K562 (cell line): Measurements from ENCODE around the gene RBMX. TPM values are rescaled to one million over a fixed set of nuclear protein-coding genes. Genes with fewer than 3 reads are reported as not detected.

Source experiments
- ARID3B ChIP-seq: fragments of 250-450 bp; sonication (Bioruptor Pico); IDR thresholded peaks from 2 replicates; pipeline ENCODE4 v1.4.0; 2020; ENCODE audit warnings: borderline replicate concordance
- E4F1 ChIP-seq: fragments of 250-450 bp; sonication (Bioruptor Pico); IDR thresholded peaks from 2 replicates; pipeline ENCODE4 v1.5.0; 2021; ENCODE audit warnings: mild to moderate bottlenecking, borderline replicate concordance
- MBD2 ChIP-seq: sonication (generic); IDR thresholded peaks from 2 replicates; pipeline ENCODE4 v1.6.1; 2016; ENCODE audit warnings: low read depth, borderline replicate concordance
- MEF2D ChIP-seq: conservative IDR thresholded peaks from 2 replicates; pipeline ENCODE4 v1.6.1; 2016; ENCODE audit warnings: low read depth, missing genetic modification characterization, missing compliant biosample characterization
- MTA2 ChIP-seq: fragments of 450-650 bp; IDR thresholded peaks from 2 replicates; pipeline ENCODE4 v1.6.1; 2016; ENCODE audit warnings: low read depth
- NR1H2 ChIP-seq: sonication (generic); formaldehyde crosslinking; IDR thresholded peaks from 2 replicates; pipeline ENCODE4 v1.4.0; 2020; ENCODE audit warnings: mild to moderate bottlenecking, missing genetic modification reagents
- SMAD4 ChIP-seq: fragments of 250-450 bp; sonication (Bioruptor Pico); conservative IDR thresholded peaks from 2 replicates; pipeline ENCODE4 v1.8.0; 2021; ENCODE audit warnings: inconsistent platforms, mild to moderate bottlenecking, moderate library complexity
- TAF7 ChIP-seq: fragments of 450-650 bp; IDR thresholded peaks from 2 replicates; pipeline ENCODE4 v1.6.1; 2016; ENCODE audit warnings: missing genetic modification characterization, missing compliant biosample characterization
- TAL1 ChIP-seq: fragments of 450-650 bp; IDR thresholded peaks from 2 replicates; pipeline ENCODE4 v1.6.1; 2016; ENCODE audit warnings: mild to moderate bottlenecking
- USF1 ChIP-seq: sonication (generic); formaldehyde crosslinking; IDR thresholded peaks from 2 replicates; pipeline ENCODE4 v1.9.0; 2022; ENCODE audit warnings: mild to moderate bottlenecking, missing genetic modification reagents
- ZMIZ1 ChIP-seq, 2 experiments: fragments of 150-350 bp in 1 of 2; IDR thresholded peaks; 2 replicates each; pipeline ENCODE4 v1.6.1; 2012 to 2016; ENCODE audit warnings: low read depth in 2 of 2, low read length in 2 of 2, mild to moderate bottlenecking in 1 of 2, moderate library complexity in 1 of 2
- ZNF280A ChIP-seq: fragments of 450-650 bp; IDR thresholded peaks from 2 replicates; pipeline ENCODE4 v1.6.1; 2018; ENCODE audit warnings: mild to moderate bottlenecking, low read depth; ENCODE audit not compliant: partially characterized antibody
- ZZZ3 ChIP-seq: fragments of 450-650 bp; IDR thresholded peaks from 2 replicates; pipeline ENCODE4 v1.6.1; 2016; ENCODE audit warnings: antibody characterized with exemption, mild to moderate bottlenecking, moderate library complexity
- polyA plus RNA-seq, 8 experiments: library from polyadenylated mRNA; depleted of rRNA in 4 of 8; stranded (reverse) in 5 of 8; unstranded in 3 of 8; fragments of >200 nt; fragmentation: Nextera tagmentation in 2 of 8; fragmentation: Illumina TruSeq in 1 of 8; extraction: Ambion mirVana in 2 of 8; extraction: Trizol in 1 of 8; gene quantifications; 2 replicates each; pipeline versions ENCODE4 v1.2.1 to v1.2.3, GENCODE V29; 2011 to 2014; ENCODE audit warnings: inconsistent platforms in 1 of 8, missing spikeins in 1 of 8
- total RNA-seq, 7 experiments: library from RNA; depleted of rRNA in 6 of 7; stranded (reverse); fragments of >200 nt in 6 of 7; fragmentation: Illumina TruSeq in 2 of 7; extraction: Trizol in 2 of 7; gene quantifications; 2 replicates each; pipeline versions ENCODE4 v1.2.1 to v1.2.3, GENCODE V29; 2011 to 2021; ENCODE audit warnings: low replicate concordance in 1 of 7

RBMX gene
- total and polyA plus RNA-seq, 9 of the 15 experiments (the other 6 are each of a cell fraction or from before 2014, with no cell fraction given) = 405 to 671 (median 540) TPM

GRCh38 chrX:136880452-136881013 lies at the start of gene RBMX (continued):
- TF ChIP-seq TAF7 (tag) = peak; percentile 88
- TF ChIP-seq MEF2D (tag) = no peak
- TF ChIP-seq TAL1 = no peak
- TF ChIP-seq E4F1 = no peak
- TF ChIP-seq ZZZ3 = no peak
- no peak for TF ChIP-seq NR1H2
- peak; percentile 85 for TF ChIP-seq MBD2
- no peak for TF ChIP-seq SMAD4 (CRISPR knock-in tag)
- TF ChIP-seq ZNF280A = no peak
- TF ChIP-seq ZMIZ1 (IDR thresholded peaks at IDR 0.05; ENCODE audit: low read depth in 2 of 2, low read length in 2 of 2) = peak in 1 of 2 experiments; percentile 74; a peak in 2 of 4 replicates
- TF ChIP-seq ARID3B (CRISPR knock-in tag) = no peak
- no peak for TF ChIP-seq USF1 (CRISPR knock-in tag)
- TF ChIP-seq MTA2 = no peak
